ENCODE results near the gene ARSI. TPM values are rescaled to one million over a fixed set of nuclear protein-coding genes. Genes with fewer than 3 reads are reported as not detected.

ARSI gene
- total RNA-seq, 1 donor from 2014 or later, result not detected

GRCh38 chr5:150270541-150271295 lies 32.0 kb downstream of the ARSI start:
- no peaks in the 10 kb centered on the region for H3K9me3 Mint-ChIP-seq
- no peak for DNase-seq
- H3K27me3 Mint-ChIP-seq, result peaks cover 7% of the 10 kb centered on the region
- H3K4me1 Mint-ChIP-seq, result no peaks in the 10 kb centered on the region
- H3K36me3 Mint-ChIP-seq (ENCODE audit: low read depth), result no peaks in the 10 kb centered on the region
- intact Hi-C loops (cut with micrococcal nuclease), result no loop called here
- H3K27ac Mint-ChIP-seq, result no peak overlapping the region
- no peak overlapping the region for H3K4me3 Mint-ChIP-seq

- Mint-ChIP-seq H3K4me3 (no peak overlapping the region), H3K27me3 (no peaks in the 10 kb centered on the region), H3K27ac (no peak overlapping the region), H3K36me3 (ENCODE audit: low read depth) (no peaks in the 10 kb centered on the region), H3K4me1 (no peaks in the 10 kb centered on the region), H3K9me3 (no peaks in the 10 kb centered on the region)
- intact Hi-C loops (cut with micrococcal nuclease), result no loop called here
- DNase-seq, result no peak
These were observed 35.8 kb downstream of the ARSI start for GRCh38 chr5:150266871-150267291.

DNA sequence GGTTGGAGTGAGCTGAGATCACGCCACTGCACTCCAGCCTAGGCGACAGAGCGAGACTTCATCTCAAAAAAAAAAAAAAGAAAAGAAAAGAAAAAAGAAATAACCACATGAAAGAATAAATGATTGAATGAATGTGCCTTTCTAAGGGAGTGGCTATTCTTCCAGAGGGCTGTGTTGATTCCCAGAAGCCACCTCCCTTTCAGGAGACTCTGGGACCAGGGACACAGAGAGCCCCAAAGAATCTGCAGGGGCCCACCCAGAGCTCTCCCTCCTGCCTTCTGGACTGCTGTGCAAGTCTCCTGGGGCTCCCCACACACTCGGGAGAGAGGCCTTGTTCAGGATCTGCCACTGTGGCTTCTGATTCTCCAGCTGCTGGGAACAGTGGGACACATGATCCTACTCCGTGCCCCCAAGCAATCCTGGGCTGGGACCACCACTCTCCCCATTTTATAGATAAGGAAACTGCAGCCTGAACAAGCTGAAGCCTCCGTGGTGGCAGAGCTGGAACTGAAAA lies 36.8 kb downstream of the ARSI start:
- no peaks in the 10 kb centered on the region for H3K4me1 Mint-ChIP-seq
- no peaks in the 10 kb centered on the region for H3K9me3 Mint-ChIP-seq
- H3K36me3 Mint-ChIP-seq (ENCODE audit: low read depth), result no peaks in the 10 kb centered on the region
- H3K27me3 Mint-ChIP-seq, result no peaks in the 10 kb centered on the region
- no peak for DNase-seq
- no peak overlapping the region for H3K4me3 Mint-ChIP-seq
- intact Hi-C loops (cut with micrococcal nuclease), result no loop called here
- H3K27ac Mint-ChIP-seq, result no peak overlapping the region

- H3K4me3 Mint-ChIP-seq, result no peak overlapping the region
- H3K27ac Mint-ChIP-seq, result no peak overlapping the region
- no peaks in the 10 kb centered on the region for H3K27me3 Mint-ChIP-seq
- H3K4me1 Mint-ChIP-seq, result no peaks in the 10 kb centered on the region
- H3K9me3 Mint-ChIP-seq, result no peaks in the 10 kb centered on the region
- no peak for DNase-seq
- intact Hi-C loops (cut with micrococcal nuclease), result no loop called here
- no peaks in the 10 kb centered on the region for H3K36me3 Mint-ChIP-seq (ENCODE audit: low read depth)
These were observed 37.8 kb downstream of the ARSI start for GRCh38 chr5:150264667-150265603.

DNA sequence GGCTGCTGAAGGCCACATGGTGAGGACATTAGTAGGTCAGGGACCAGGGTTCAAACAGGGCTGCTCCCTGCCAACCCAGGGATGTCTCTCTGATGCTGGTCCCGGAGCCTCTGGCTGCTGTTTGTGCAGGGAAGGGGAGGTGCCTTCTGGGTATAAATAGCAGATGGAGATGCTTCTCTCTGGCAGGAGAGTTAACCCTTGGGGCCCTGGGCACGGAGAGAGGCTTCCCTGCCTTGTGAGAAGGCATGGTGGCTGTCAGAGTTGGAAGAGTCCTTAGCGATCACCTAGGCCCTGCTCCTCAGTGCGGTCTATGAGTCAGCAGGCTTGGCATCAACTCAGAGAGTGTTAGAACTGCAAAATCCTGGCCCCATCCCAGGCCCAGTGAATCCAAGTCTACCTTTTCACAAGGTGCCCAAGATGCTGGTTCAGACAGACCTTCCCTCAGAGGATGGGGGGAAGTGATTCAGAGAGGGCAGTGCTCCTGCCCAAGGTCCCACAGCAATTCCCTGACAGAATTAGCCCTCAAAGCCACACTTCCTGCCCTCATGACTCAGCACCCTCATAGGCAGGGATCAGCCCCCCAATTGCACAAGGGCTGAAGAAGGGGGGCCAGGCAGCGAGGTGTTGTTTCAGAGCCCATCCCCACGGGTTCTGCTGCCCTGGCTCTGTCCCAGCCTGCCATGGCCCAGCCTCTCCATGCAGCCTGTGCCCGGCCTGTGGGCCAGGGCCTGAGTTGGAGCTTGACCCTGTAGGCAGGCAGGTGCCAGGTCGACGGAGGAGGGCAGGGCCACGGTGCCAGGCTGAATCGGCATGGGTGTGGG lies 38.7 kb downstream of the ARSI start:
- H3K36me3 Mint-ChIP-seq (ENCODE audit: low read depth), result no peaks in the 10 kb centered on the region
- no peak overlapping the region for H3K4me3 Mint-ChIP-seq
- no peaks in the 10 kb centered on the region for H3K9me3 Mint-ChIP-seq
- intact Hi-C loops (cut with micrococcal nuclease), result no loop called here
- no peak for DNase-seq
- no peak overlapping the region for H3K27ac Mint-ChIP-seq
- no peaks in the 10 kb centered on the region for H3K4me1 Mint-ChIP-seq
- no peaks in the 10 kb centered on the region for H3K27me3 Mint-ChIP-seq

DNA sequence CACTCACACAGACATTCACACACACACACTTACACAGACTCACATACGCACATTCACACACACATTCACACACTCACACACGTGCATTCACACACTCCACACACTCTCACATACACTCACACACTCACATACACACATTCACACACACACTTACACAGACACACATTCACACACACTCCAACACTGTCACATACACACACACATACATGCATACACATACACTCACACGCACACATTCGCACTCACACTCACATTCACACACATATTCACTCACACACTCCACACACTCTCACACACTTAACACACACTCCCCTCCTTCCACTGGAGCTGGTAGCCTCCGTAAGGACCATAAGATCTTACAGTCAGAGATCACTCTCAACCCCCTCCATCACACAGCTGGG lies 39.3 kb downstream of the ARSI start:
- Mint-ChIP-seq H3K4me1 (no peaks in the 10 kb centered on the region), H3K36me3 (ENCODE audit: low read depth) (no peaks in the 10 kb centered on the region), H3K27ac (no peak overlapping the region), H3K4me3 (no peak overlapping the region), H3K27me3 (no peaks in the 10 kb centered on the region), H3K9me3 (no peaks in the 10 kb centered on the region)
- DNase-seq, result no peak
- intact Hi-C loops (cut with micrococcal nuclease), result no loop called here

DNA sequence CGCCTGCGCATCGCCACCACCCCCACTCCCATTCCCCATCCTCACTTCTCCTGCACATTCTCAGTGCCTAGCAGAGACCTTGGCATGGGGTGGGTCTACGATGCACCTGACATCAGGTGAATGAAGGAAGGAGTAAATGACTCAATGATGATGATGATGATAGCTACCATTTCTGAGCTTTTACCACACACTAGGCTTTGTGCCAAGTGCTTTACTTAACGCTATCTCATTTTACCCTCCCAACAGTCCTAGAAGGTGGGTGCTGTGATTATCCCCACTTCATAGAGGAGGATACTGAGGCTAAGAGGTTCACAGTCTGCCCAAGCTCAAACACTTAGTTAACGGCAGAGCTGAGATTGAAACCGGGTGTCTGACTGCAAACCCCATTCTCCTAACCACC lies 40.2 kb downstream of the ARSI start:
- H3K27me3 Mint-ChIP-seq, result no peaks in the 10 kb centered on the region
- no peaks in the 10 kb centered on the region for H3K36me3 Mint-ChIP-seq (ENCODE audit: low read depth)

GRCh38 chr5:150261231-150261630 lies 41.5 kb downstream of the ARSI start:
- Mint-ChIP-seq H3K36me3 (ENCODE audit: low read depth) (no peaks in the 10 kb centered on the region), H3K27ac (no peak overlapping the region), H3K4me3 (no peak overlapping the region), H3K4me1 (no peaks in the 10 kb centered on the region), H3K9me3 (no peaks in the 10 kb centered on the region), H3K27me3 (no peaks in the 10 kb centered on the region)
- DNase-seq, result no peak
- intact Hi-C loops (cut with micrococcal nuclease), result no loop called here

More for the DNA sequence above, 40.2 kb downstream of the ARSI start:
- H3K4me3 Mint-ChIP-seq, result no peak overlapping the region
- H3K27ac Mint-ChIP-seq, result no peak overlapping the region
- intact Hi-C loops (cut with micrococcal nuclease), result no loop called here
- no peaks in the 10 kb centered on the region for H3K9me3 Mint-ChIP-seq
- H3K4me1 Mint-ChIP-seq, result no peaks in the 10 kb centered on the region
- DNase-seq, result no peak

GRCh38 chr5:150258130-150258529 lies 44.6 kb downstream of the ARSI start:
- no peak for DNase-seq
- Mint-ChIP-seq H3K36me3 (ENCODE audit: low read depth) (no peaks in the 10 kb centered on the region), H3K9me3 (no peaks in the 10 kb centered on the region), H3K27me3 (no peaks in the 10 kb centered on the region), H3K27ac (no peak overlapping the region), H3K4me3 (no peak overlapping the region), H3K4me1 (no peaks in the 10 kb centered on the region)
- intact Hi-C loops (cut with micrococcal nuclease), result no loop called here

- intact Hi-C loops (cut with micrococcal nuclease), result no loop called here
- no peaks in the 10 kb centered on the region for H3K36me3 Mint-ChIP-seq (ENCODE audit: low read depth)
- no peak for DNase-seq
- H3K27ac Mint-ChIP-seq, result no peak overlapping the region
- no peak overlapping the region for H3K4me3 Mint-ChIP-seq
- H3K9me3 Mint-ChIP-seq, result no peaks in the 10 kb centered on the region
- no peaks in the 10 kb centered on the region for H3K27me3 Mint-ChIP-seq
- H3K4me1 Mint-ChIP-seq, result no peaks in the 10 kb centered on the region
These were observed 45.3 kb downstream of the ARSI start for GRCh38 chr5:150257424-150257823.

GRCh38 chr5:150256410-150257064 lies 46.2 kb downstream of the ARSI start:
- DNase-seq, result no peak
- Mint-ChIP-seq H3K4me1 (no peaks in the 10 kb centered on the region), H3K36me3 (ENCODE audit: low read depth) (no peaks in the 10 kb centered on the region), H3K27me3 (no peaks in the 10 kb centered on the region), H3K27ac (no peak overlapping the region), H3K4me3 (no peak overlapping the region), H3K9me3 (no peaks in the 10 kb centered on the region)
- intact Hi-C loops (cut with micrococcal nuclease), result no loop called here

GRCh38 chr5:150255659-150256409 lies 46.9 kb downstream of the ARSI start:
- H3K27me3 Mint-ChIP-seq, result no peaks in the 10 kb centered on the region
- H3K9me3 Mint-ChIP-seq, result no peaks in the 10 kb centered on the region
- no peak overlapping the region for H3K4me3 Mint-ChIP-seq
- no peak overlapping the region for H3K27ac Mint-ChIP-seq
- H3K36me3 Mint-ChIP-seq (ENCODE audit: low read depth), result no peaks in the 10 kb centered on the region
- no peak for DNase-seq
- no peaks in the 10 kb centered on the region for H3K4me1 Mint-ChIP-seq
- intact Hi-C loops (cut with micrococcal nuclease), result no loop called here

DNA sequence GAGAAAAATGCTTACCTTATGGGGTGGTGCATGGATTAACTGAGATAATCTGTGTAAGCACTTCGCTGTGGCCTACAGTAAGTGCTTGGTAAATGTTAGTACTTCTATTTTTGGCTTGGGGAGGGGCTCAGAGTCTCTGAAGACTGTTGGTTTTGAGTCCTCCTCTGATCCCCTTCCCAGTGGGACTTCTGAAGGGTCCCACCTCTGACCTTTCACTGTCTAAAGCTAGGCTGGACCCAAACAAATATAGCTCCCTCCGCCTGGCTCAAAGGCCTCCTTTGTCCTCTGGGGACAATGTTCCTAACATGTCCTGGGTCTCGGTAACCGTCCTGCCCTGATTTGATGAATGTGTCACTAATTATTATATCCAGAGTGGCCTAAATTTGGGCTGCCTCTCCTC lies 47.9 kb downstream of the ARSI start:
- no peaks in the 10 kb centered on the region for H3K9me3 Mint-ChIP-seq
- no peak overlapping the region for H3K4me3 Mint-ChIP-seq
- no peak overlapping the region for H3K27ac Mint-ChIP-seq
- DNase-seq, result no peak
- H3K36me3 Mint-ChIP-seq (ENCODE audit: low read depth), result no peaks in the 10 kb centered on the region
- H3K4me1 Mint-ChIP-seq, result no peaks in the 10 kb centered on the region
- no peaks in the 10 kb centered on the region for H3K27me3 Mint-ChIP-seq
- intact Hi-C loops (cut with micrococcal nuclease), result no loop called here

All from activated CD4-positive, alpha-beta T cell treated with anti-CD3 and anti-CD28 coated beads, Interleukin-2, amount 10 ng/mL, durations not matched to agents 24 days and 14 days (primary cell).